Left renal cortex interstitium (tissue), 4 donors: Measurements from ENCODE around the gene OR51S1. TPM values are rescaled to one million over a fixed set of nuclear protein-coding genes. Genes with fewer than 3 reads are reported as not detected.
A peak's percentile ranks its signal among the peaks of the same experiment; 100 is the strongest.
"Not testable (repeated sequence)": the region's sequence is repeated elsewhere in the genome, so short reads cannot be mapped to it uniquely, and the experiment has no call there.

Experiments used
- DNase-seq, 4 donors: peaks; one replicate each; pipeline ENCODE4 v3.0.0-alpha.2; 2013; ENCODE audit warnings: low read depth in 4 of 4, low spot score in 2 of 4, missing footprints in 1 of 4
- polyA plus RNA-seq, 4 donors: library from polyadenylated mRNA; unstranded; fragments of 120-200 nt; gene quantifications; one replicate each; pipeline ENCODE4 v1.2.1, GENCODE V29; 2013; ENCODE audit not compliant: insufficient read length in 4 of 4

The OR51S1 gene
- polyA plus RNA-seq: not detected

GRCh38 chr11:4848908-4849532 is at the start of gene OR51S1:
Gene OR51S1 (minus strand): TSS chr11:4849208. CDS start chr11:4849208, 0 bp downstream.
- no peak for DNase-seq

- no peak for DNase-seq
Observed at GRCh38 chr11:4891996-4892640, 43.1 kb upstream of the OR51S1 start.

GRCh38 chr11:4890279-4890678 is 41.3 kb upstream of the OR51S1 start:
- no peak for DNase-seq

GRCh38 chr11:4887591-4887990 is 38.6 kb upstream of the OR51S1 start:
- no peak for DNase-seq

GRCh38 chr11:4886186-4886585 is 37.2 kb upstream of the OR51S1 start:
- no peak for DNase-seq

GRCh38 chr11:4884361-4884760 is 35.4 kb upstream of the OR51S1 start:
- no peak for DNase-seq

GRCh38 chr11:4882543-4882942 is 33.5 kb upstream of the OR51S1 start:
- no peak for DNase-seq

GRCh38 chr11:4881860-4882500 is 33.0 kb upstream of the OR51S1 start, which contains the start of gene OR51T1:
Gene OR51T1 (plus strand): TSS chr11:4881900. CDS start chr11:4881900, 0 bp downstream.
- peak in 1 of 4 donors; percentile 13 for DNase-seq

- no peak for DNase-seq
Observed at GRCh38 chr11:4881188-4881587, 32.2 kb upstream of the OR51S1 start.

GRCh38 chr11:4865855-4866254 is 16.8 kb upstream of the OR51S1 start:
- DNase-seq: no peak

- no peak for DNase-seq
Observed at GRCh38 chr11:4863876-4864275, 14.9 kb upstream of the OR51S1 start.

- no peak for DNase-seq
Observed at GRCh38 chr11:4862447-4863236, 13.6 kb upstream of the OR51S1 start.

- DNase-seq: not testable (repeated sequence)
Observed at GRCh38 chr11:4854286-4854685, 5.3 kb upstream of the OR51S1 start.

GRCh38 chr11:4851033-4851432 is 2.0 kb upstream of the OR51S1 start:
- DNase-seq: no peak

GRCh38 chr11:4839851-4840549 is 9.0 kb downstream of the OR51S1 start:
- no peak for DNase-seq

GRCh38 chr11:4830909-4831308 is 18.1 kb downstream of the OR51S1 start:
- DNase-seq: no peak

- DNase-seq: peak in 1 of 4 donors; percentile 10
Observed at GRCh38 chr11:4830346-4830745, 18.7 kb downstream of the OR51S1 start.

GRCh38 chr11:4826425-4826824 is 22.6 kb downstream of the OR51S1 start:
- DNase-seq: peak in 1 of 4 donors; percentile 20

- DNase-seq: no peak
Observed at GRCh38 chr11:4825132-4825531, 23.9 kb downstream of the OR51S1 start.

- no peak for DNase-seq
Observed at GRCh38 chr11:4821021-4821420, 28.0 kb downstream of the OR51S1 start, which contains the start of gene OR51F2. Gene OR51F2 (plus strand): TSS chr11:4821321. CDS start chr11:4821422, 101 bp downstream.
